GM18951 (cell line): Measurements from ENCODE around the gene PAK5.

Experiments used
- POLR2A ChIP-seq: IDR thresholded peaks from 4 replicates; pipeline ENCODE4 v1.6.1; 2011; ENCODE audit warnings: mild to moderate bottlenecking; ENCODE audit not compliant: insufficient read length, insufficient read depth; ENCODE audit errors: extremely low read depth
- in situ Hi-C: fragments of 300-500 bp; cut with MboI; formaldehyde crosslinking; loops from one replicate; pipeline ENCODE4 v1.12.0; 2022; ENCODE audit warnings: low sequenced_read_pairs, mixed read lengths, inconsistent platforms; ENCODE audit not compliant: unreplicated experiment

Gene PAK5

DNA sequence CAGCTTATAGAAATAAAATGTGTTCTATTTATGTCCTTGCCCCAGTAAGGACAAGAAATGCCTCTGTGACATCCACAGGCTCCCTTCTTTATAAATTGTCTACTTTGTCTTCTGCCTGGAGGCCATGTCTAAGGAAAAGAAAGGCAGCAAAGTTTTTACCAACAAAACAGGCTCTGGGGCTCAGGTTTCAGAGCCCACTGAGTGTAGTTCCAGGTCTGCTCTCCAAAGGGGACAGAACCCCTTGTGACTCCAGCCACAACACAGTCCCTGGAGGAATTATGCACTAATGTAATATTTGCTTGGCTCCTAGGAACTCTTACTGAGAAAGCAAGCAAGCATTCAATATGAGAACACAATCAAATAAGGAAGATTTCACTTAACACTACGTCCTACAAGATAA, 80.1 kb downstream of the PAK5 start:
- no peak for TF ChIP-seq POLR2A
- in situ Hi-C loops, result no loop called here

DNA sequence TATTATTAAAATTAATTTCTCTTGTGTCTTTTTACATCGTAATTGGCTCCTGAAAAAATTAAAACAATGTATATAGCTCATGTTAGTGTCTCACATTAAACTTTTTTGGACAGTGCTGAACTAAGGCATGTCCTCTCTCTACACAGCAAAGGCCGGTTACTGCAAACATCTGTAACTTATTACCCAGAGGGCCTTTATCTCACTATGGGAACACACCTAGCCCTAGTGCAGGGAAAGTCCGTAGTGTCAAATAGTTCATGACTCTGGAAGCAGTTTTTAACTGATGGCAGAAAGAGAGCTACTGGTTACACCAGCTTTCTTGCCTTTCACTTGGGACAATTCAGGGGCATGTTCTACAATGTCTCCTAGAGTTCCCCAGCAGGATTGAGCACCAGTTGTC, 82.2 kb downstream of the PAK5 start:
- TF ChIP-seq POLR2A, result no peak
- in situ Hi-C loops, result no loop called here

DNA sequence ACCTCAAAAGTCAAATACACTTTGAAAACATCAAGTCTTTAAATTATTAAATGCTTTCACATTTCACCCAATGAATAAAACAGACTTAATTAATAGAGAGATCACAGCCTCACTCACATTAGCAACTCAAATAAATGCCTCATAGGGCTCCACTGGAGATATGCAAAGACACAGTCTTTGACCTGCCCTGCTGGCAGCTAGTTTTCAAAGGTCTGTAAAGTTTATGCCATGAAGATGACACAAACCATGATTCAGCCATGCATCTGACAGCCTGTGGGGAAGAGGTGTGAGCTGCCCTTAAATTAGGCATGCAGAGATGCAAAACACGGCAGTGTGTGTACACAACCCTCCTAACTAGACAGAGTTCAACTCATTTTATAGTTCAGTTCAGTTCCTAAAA, 83.6 kb downstream of the PAK5 start:
- no peak for TF ChIP-seq POLR2A
- in situ Hi-C loops, result no loop called here

DNA sequence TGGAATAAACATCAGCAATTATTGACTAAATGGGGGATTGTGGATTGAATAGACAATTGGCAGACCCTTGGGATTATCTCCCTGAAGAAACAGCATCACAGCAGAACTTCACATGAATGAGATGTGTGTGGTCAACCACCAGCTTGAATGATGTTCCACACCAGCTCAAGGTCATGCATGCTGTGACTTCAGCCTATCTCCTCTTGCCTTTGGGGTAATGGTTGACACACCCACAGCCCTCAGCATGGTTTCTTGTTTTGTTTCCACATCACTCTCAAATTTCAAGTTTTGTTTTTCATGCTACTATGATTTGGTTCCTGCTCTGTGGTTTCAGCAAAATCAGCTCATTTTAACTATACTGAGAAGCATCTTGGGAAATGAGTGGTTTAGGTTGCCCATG, 94.3 kb downstream of the PAK5 start:
- in situ Hi-C loops, result no loop called here
- no peak for TF ChIP-seq POLR2A

DNA sequence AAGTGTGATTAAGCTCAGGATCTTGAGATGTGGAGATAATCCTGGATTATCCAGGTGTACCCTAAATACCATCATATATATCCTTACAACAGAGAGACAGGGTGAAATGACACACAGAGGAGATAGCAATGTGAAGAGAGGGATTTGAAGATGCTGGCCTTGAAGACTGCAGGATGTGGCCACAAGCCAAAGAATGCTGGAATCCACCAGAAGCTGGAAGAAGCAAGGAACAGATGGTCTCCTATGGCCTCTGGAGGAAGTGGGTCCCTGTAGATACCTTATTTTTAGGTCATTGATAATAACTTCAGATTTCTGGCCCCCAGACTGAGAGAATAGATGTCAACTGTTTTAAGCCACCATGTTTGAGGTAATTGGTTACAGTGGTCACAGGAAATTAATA, 95.0 kb downstream of the PAK5 start:
- in situ Hi-C loops, result no loop called here
- no peak for TF ChIP-seq POLR2A

DNA sequence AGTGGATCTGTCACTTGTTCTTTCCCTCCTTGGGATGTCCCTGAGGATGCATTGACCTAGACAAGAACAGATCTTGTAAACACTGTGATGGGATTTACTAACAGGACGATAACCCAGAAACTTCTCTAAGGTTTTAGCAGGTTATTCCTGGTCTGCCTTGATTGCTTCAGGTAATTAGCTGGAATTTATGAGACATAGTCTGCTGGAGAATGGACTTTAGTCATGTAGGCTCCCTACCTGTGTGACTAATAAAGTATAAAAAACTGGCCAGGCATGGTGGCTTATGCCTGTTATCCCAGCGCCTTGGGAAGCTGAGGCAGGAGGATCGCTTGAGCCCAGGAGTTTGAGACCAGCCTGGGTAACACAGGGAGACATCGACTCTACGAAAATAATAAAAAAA, 96.1 kb downstream of the PAK5 start:
- TF ChIP-seq POLR2A, result no peak
- in situ Hi-C loops, result no loop called here

DNA sequence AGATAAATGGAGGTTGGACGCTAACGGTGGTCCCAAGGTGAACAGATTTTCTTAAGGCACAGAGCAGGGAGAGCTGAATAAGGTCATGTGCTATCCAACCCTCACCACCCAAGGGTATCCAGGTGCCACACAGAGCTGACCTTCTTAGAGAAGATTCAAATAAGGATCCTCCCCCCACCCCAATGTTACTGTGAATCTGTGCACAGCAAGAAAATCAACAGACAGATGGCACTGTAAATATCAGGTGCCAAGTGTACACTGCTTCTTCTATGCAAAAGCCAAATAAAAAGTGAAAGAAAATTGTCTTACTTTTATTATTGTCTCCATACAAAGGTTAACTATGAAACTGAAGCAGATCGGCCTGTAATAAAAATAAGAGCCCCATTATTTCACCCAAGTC, 96.9 kb downstream of the PAK5 start:
- in situ Hi-C loops, result no loop called here
- TF ChIP-seq POLR2A, result no peak

DNA sequence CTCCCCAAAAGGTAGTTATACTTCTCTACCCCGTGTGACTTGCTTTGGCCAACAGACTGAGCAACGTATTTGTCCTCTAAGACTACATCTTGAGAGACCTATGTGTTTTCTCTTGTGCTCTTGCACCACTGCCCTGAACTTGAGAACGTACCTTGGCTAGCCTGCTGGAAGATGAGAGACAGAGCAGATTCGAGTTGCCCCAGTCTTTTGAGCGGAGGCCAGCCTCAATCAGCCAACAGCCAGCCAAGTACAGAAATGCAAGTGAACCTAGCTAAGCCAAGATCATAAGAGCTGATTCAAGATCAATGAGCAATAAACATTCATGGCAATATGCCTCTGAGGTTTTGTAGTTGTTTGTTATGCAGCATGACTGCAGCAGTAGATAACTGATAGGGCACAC, 98.4 kb downstream of the PAK5 start:
- in situ Hi-C loops, result no loop called here
- no peak for TF ChIP-seq POLR2A

DNA sequence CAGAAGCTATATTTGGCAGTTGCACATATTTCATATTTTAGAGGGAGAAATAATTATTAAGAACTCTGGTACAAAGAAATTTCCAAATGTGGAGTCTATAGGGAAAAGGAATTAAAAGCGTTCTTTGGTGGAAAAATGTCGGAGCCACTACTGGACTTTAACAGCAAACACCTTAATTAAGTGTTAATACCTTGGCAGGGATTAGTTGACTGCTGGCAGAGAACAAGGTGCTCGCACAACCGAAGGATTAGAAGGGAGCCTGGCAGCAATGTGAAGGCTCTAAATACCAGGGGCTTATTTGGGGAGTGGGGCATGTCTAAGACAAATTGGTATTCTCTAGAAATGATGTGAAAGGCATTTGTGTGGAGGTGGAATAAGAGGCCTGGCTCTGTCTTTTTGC, 98.9 kb downstream of the PAK5 start:
- in situ Hi-C loops, result no loop called here
- TF ChIP-seq POLR2A, result no peak

DNA sequence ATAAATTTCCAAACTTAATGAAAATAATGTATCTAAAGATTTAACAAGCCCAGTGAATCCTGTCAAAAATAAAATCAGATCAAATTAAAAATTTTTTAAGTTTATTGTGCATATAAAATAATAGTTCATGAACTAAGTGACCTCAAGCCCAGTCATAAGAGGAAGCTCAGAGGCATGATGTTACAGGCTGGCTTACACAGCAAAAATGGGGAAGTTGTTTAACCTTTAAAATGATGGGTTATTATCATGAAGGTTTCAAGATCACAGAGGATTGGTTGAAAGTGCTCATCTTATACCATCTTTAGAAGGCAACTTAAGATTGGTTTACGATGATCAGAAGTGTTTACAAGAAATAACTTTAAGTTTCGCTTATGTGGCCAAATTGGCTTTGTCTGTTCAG, 102.5 kb downstream of the PAK5 start:
- TF ChIP-seq POLR2A, result no peak

DNA sequence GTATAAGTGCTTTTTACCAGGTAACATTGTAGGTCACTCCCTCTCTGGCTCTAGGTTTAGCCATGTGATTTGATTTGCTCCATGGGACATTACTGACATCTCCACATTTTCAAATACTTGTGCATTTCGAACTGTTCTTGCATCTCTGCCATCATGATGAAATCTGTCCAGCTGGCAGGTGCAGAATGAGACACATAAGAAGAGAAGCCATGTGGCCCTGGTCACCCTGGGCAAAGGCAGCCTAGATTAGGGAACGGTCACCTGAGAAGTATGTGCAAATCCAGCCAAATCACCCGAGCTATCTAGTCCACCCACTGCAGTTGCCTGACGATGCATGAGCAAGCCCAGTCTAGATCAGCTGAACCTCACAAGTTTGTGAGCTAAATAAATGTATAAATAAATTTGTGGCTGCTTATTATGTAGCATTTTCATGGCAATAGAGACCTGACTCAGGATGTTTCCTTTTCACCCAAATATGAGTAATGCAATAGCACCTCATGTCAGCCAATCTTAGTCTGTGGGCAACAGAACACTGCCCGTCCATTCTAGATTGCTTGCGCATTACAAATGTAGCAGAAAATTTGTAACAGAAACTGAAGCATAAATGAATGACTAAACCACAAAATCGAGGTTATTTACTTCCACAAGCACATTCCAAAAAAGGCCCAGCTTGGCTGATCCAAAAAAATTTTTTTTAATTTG, 115.2 kb downstream of the PAK5 start:
- in situ Hi-C loops, result no loop called here
- TF ChIP-seq POLR2A, result no peak

More for the DNA sequence above, 102.5 kb downstream of the PAK5 start:
- in situ Hi-C loops, result no loop called here

DNA sequence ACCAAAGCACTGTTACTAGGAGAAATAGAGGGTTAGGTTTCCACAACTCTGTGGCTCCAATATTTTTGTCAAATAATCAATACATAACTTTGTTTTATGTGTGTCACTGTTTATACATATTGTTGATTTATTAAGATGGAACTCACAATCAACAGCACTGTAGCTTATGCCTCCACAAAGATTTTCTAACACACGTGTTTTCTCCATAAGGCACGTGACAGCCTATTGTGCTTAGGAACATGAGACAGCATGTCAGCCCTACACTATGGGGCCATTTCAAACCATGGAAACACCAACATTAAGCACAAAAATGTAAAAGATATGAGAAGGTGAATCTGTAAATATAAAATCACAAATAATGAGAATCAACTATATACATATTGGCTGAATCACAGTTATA, 127.0 kb downstream of the PAK5 start:
- no peak for TF ChIP-seq POLR2A
- in situ Hi-C loops, result no loop called here

DNA sequence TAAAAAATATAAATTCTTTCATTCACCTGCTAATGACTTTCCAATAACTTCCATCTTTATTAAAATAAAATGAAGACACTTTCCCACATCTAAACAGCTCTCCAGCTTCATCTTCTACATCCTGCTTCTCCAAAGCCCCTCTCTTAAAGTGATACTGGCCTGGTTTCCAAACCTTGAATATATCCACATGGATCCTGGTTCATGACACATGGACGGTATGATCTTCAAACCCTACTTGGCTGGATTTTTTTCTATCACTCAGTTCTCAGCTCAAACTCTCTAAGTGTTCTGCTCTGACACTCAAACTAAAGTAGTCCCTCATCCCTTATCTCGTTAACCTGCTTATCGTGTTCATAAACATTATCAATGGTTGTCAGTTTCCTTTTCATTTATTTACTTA, 128.2 kb downstream of the PAK5 start:
- no peak for TF ChIP-seq POLR2A
- in situ Hi-C loops, result no loop called here

DNA sequence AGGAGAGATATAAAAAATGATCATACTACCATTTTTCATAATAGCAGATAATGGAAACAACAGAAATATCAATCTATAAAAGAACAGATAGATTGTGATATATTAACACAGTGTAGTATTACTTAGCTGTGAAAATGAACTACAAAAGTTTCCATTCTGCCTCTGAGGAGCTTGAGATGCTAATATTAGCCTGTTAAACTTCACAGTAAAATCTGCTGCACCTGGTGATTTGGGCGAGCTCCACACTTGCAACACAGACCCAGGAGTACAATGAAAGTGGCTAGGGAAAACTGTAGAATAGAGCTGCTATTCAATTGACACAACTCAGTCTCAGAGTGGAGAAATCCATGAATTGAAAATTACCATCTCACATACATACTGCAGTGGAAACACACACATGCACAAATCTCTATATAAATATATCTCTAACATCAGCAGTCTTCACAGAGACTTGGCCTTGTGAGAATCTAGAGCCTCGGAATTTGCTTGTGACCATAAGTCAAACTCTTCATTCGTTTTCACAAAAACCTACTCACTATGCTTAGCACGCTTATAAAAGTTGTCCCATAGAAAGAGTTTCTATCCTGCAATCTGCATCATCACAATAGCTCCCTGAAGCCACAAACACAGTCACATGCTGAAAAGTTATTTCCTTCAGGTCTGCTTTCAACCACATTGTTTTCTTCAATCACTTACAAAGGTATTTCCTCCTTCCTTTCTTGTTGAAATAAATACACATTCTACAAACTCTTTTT, 133.0 kb downstream of the PAK5 start:
- in situ Hi-C loops, result no loop called here
- no peak for TF ChIP-seq POLR2A
